Caco-2 (cell line): ENCODE results near the gene GPC5. TPM values are rescaled to one million over a fixed set of nuclear protein-coding genes. Genes with fewer than 3 reads are reported as not detected.

Experiments
- BruUV-seq: library from RNA; stranded (reverse); fragments of 400-500 nt; replicated peaks from 2 replicates; lab custom pipeline; 2021; lab: Mats Ljungman, UMichigan
- CTCF ChIA-PET: fragments of 300-600 bp; sonication (Branson Sonifier 250); formaldehyde crosslinking; loops from one replicate; lab custom pipeline; 2022; ENCODE audit warnings: antibody characterized with exemption; lab: Charles Lee
- POLR2A ChIA-PET: fragments of 300-600 bp; sonication (Branson Sonifier 250); formaldehyde crosslinking; loops from one replicate; lab custom pipeline; 2022; ENCODE audit warnings: antibody characterized with exemption; lab: Charles Lee
- DNase-seq, 2 experiments: peaks; one replicate each; pipeline versions ENCODE4 v3.0.0 to v3.0.0-alpha.2; 2020 to 2022
- H3K27me3 ChIP-seq: replicated peaks from 2 replicates; pipeline ENCODE4 v1.6.0; 2011; ENCODE audit warnings: low read length; ENCODE audit not compliant: control insufficient read depth, insufficient read depth
- H3K36me3 ChIP-seq: 2 replicates; pipeline ENCODE4 v1.5.1; 2011; ENCODE audit warnings: low read length; ENCODE audit not compliant: control insufficient read depth, insufficient read depth
- H3K4me1 ChIP-seq: fragments of 250-450 bp; sonication (Bioruptor Pico); 2 replicates; pipeline ENCODE4 v1.5.1; 2020; ENCODE audit warnings: mild to moderate bottlenecking
- H3K4me3 ChIP-seq: 2 replicates; pipeline ENCODE4 v1.5.1; 2011; ENCODE audit warnings: low read depth, mild to moderate bottlenecking, control low read depth, low read length
- H3K9me3 ChIP-seq: fragments of 250-450 bp; sonication (Bioruptor Pico); 2 replicates; pipeline ENCODE4 v1.5.1; 2020; ENCODE audit warnings: mild to moderate bottlenecking, moderate library complexity
- H3K27ac Mint-ChIP-seq: one replicate; pipeline ENCODE4 v1.8.0; 2022; ENCODE audit warnings: mixed read lengths; ENCODE audit not compliant: unreplicated experiment
- H3K27me3 Mint-ChIP-seq: one replicate; pipeline ENCODE4 v1.8.0; 2022; ENCODE audit warnings: mixed read lengths; ENCODE audit not compliant: insufficient read depth, unreplicated experiment
- H3K36me3 Mint-ChIP-seq: one replicate; pipeline ENCODE4 v1.8.0; 2022; ENCODE audit warnings: mild to moderate bottlenecking, mixed read lengths; ENCODE audit not compliant: insufficient read depth, unreplicated experiment
- H3K4me1 Mint-ChIP-seq: one replicate; pipeline ENCODE4 v1.8.0; 2022; ENCODE audit warnings: low read depth, mixed read lengths; ENCODE audit not compliant: unreplicated experiment
- H3K4me3 Mint-ChIP-seq: one replicate; pipeline ENCODE4 v1.8.0; 2022; ENCODE audit warnings: mild to moderate bottlenecking, moderate library complexity, mixed read lengths; ENCODE audit not compliant: unreplicated experiment
- H3K9me3 Mint-ChIP-seq: one replicate; pipeline ENCODE4 v1.8.0; 2022; ENCODE audit warnings: mixed read lengths; ENCODE audit not compliant: unreplicated experiment
- intact Hi-C: fragments of 100-400 bp; cut with micrococcal nuclease; formaldehyde crosslinking; loops from one replicate; pipeline ENCODE4 v1.10.0; 2022; ENCODE audit not compliant: unreplicated experiment
- total RNA-seq: library from RNA; stranded (reverse); gene quantifications from 2 replicates; pipeline ENCODE4 v1.2.3, GENCODE V29; 2022
- TF ChIP-seq, protein P1 (sequence below), 2 experiments: fragments of 200-600 bp in 1 of 2; IDR thresholded peaks; 1 replicate in 1 of 2; 2 replicates in 1 of 2; pipeline versions ENCODE4 v1.5.1 to v1.8.0; 2011 to 2022; ENCODE audit warnings: antibody characterized with exemption in 1 of 2, control low read depth in 1 of 2, inconsistent platforms in 1 of 2, low read depth in 1 of 2, low read length in 1 of 2, mild to moderate bottlenecking in 1 of 2, moderate library complexity in 1 of 2; ENCODE audit not compliant: insufficient read depth in 1 of 2, severe bottlenecking in 1 of 2, unreplicated experiment in 1 of 2

GPC5 gene
- total RNA-seq, 1 experiment from 2014 or later = 4.1 TPM

DNA sequence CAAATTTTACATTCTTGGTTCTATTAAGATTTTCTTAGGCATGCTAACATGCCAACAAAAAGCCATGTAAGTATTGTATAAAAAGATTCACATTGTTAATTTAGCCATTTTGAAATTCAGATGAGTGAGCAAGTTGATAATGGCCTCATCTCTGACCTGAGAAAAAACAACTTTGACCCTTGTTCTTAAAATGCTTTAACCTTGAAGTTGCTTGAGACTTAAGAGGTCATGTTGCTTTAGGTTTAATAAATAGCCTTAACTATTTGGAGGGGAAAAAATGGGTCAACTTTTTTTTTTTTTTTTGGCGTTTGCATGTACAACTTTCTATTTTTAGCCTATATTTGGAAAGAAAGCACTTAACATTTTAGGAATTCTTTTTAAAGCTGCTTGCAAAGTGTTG is 44.9 kb upstream of the GPC5 start:
- H3K27ac Mint-ChIP-seq = no peak overlapping the region
- H3K36me3 Mint-ChIP-seq = peaks cover 97% of the 10 kb centered on the region
- Histone ChIP-seq H3K36me3 (peaks cover 4% of the 10 kb centered on the region), H3K4me3 (no peak overlapping the region), H3K9me3 (no peaks in the 10 kb centered on the region), H3K4me1 (peaks cover 23% of the 10 kb centered on the region), H3K27me3 (no peaks in the 10 kb centered on the region)
- TF ChIP-seq, protein P1, sequence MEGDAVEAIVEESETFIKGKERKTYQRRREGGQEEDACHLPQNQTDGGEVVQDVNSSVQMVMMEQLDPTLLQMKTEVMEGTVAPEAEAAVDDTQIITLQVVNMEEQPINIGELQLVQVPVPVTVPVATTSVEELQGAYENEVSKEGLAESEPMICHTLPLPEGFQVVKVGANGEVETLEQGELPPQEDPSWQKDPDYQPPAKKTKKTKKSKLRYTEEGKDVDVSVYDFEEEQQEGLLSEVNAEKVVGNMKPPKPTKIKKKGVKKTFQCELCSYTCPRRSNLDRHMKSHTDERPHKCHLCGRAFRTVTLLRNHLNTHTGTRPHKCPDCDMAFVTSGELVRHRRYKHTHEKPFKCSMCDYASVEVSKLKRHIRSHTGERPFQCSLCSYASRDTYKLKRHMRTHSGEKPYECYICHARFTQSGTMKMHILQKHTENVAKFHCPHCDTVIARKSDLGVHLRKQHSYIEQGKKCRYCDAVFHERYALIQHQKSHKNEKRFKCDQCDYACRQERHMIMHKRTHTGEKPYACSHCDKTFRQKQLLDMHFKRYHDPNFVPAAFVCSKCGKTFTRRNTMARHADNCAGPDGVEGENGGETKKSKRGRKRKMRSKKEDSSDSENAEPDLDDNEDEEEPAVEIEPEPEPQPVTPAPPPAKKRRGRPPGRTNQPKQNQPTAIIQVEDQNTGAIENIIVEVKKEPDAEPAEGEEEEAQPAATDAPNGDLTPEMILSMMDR (IDR thresholded peaks at IDR 0.05; ENCODE audit: insufficient read depth in 1 of 2, low read depth in 1 of 2, low read length in 1 of 2, severe bottlenecking in 1 of 2, unreplicated experiment in 1 of 2) = no peak
- H3K4me1 Mint-ChIP-seq = peaks cover 12% of the 10 kb centered on the region
- no peak for DNase-seq
- no TSS peak for BruUV-seq
- no peaks in the 10 kb centered on the region for H3K9me3 Mint-ChIP-seq
- no peaks in the 10 kb centered on the region for H3K27me3 Mint-ChIP-seq
- intact Hi-C loops = no loop called here
- no peak overlapping the region for H3K4me3 Mint-ChIP-seq
- ChIA-PET POLR2A (no interaction called here), CTCF (no interaction called here)

DNA sequence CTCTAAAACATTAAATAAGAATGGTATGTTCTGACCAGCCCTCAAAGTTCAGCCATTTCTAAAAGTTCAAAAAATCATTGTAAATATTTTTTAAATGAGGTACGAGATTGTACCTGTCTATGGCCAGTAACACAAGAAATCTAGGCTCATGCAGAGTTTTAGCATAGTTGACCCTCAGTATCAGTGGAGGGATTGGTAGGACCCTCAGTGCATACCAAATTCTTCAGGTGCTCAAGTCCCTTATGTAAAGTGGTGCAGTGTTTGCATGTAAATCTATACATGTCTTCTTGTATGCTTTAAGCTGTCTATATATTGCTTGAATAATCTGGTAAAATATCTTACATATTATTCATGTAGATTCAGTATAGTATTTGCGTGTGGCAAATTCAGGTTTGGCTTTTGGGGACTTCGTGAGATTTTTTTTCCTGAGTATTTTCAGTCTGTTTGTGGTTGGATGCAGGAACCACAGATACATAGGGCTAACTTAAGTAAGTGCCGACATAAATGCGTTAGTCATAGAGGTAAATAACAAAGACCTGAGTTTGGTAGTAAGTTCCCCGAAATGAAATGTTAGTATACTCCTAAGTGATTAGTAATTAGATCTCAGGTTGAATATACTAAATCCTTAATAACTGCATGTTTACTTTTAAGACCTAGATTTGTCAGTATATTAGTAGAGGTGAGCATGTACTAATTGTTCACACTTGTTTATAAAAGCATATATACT is 43.2 kb upstream of the GPC5 start:
- Histone ChIP-seq H3K36me3 (peaks cover 4% of the 10 kb centered on the region), H3K4me1 (peaks cover 15% of the 10 kb centered on the region), H3K27me3 (no peaks in the 10 kb centered on the region), H3K4me3 (no peak overlapping the region), H3K9me3 (no peaks in the 10 kb centered on the region)
- DNase-seq = no peak
- no peaks in the 10 kb centered on the region for H3K27me3 Mint-ChIP-seq
- H3K27ac Mint-ChIP-seq = no peak overlapping the region
- peaks cover 14% of the 10 kb centered on the region for H3K4me1 Mint-ChIP-seq
- POLR2A ChIA-PET = no interaction called here
- no peak overlapping the region for H3K4me3 Mint-ChIP-seq
- TF ChIP-seq, protein P1 (IDR thresholded peaks at IDR 0.05; ENCODE audit: insufficient read depth in 1 of 2, low read depth in 1 of 2, low read length in 1 of 2, severe bottlenecking in 1 of 2, unreplicated experiment in 1 of 2) = no peak
- no TSS peak for BruUV-seq
- H3K9me3 Mint-ChIP-seq = no peaks in the 10 kb centered on the region
- intact Hi-C loops = no loop called here
- H3K36me3 Mint-ChIP-seq = peaks cover 88% of the 10 kb centered on the region
- CTCF ChIA-PET = no interaction called here

DNA sequence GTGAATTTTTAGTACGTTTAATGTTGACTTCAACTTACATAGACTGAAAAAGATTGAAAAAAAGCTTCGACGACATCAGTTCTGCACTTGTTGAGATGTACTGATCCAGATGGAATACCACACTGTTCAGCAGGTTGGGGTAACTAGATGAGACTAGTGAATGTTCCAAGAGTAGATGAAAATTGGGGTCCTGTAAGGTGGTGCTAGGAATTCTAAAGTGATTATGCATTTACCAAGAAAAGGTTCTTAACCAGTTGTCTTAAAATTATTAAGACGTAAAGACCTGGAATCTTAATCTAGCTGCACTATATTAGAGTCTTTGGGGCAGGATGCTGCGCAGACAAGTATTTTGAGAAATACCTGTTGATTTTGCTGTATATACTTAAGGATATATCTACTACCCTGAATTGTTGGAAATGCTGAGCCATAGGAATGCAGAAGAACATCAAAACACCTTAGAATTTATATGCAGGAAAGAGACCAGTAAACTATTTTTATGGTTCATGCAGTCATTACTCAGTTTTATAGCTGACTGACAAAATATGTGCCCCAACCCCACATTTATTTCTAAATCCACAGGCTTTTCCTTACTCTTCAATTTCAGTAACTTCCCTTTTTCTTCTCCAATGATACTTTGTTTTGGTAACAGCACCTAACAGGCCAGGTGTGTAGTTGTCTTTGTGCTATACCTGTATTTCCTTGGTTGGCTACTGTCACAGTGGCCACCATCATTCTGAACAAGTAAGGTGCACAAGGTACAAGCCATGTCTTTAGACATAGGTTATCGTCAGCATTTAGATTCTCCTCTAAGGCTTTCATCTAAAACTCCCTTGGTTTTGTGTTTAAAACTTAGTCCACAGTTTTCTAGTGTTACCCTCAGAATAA is 42.4 kb upstream of the GPC5 start:
- Mint-ChIP-seq H3K9me3 (no peaks in the 10 kb centered on the region), H3K4me3 (no peak overlapping the region), H3K36me3 (peaks cover 88% of the 10 kb centered on the region), H3K27me3 (no peaks in the 10 kb centered on the region), H3K4me1 (peaks cover 22% of the 10 kb centered on the region), H3K27ac (no peak overlapping the region)
- TF ChIP-seq, protein P1 (IDR thresholded peaks at IDR 0.05; ENCODE audit: insufficient read depth in 1 of 2, low read depth in 1 of 2, low read length in 1 of 2, severe bottlenecking in 1 of 2, unreplicated experiment in 1 of 2) = no peak
- BruUV-seq = no TSS peak
- Histone ChIP-seq H3K27me3 (no peaks in the 10 kb centered on the region), H3K4me1 (peaks cover 7% of the 10 kb centered on the region; the same call in 1 of the 2 replicates), H3K36me3 (peaks cover 1% of the 10 kb centered on the region; the same call in 1 of the 2 replicates), H3K4me3 (no peak overlapping the region), H3K9me3 (no peaks in the 10 kb centered on the region)
- POLR2A ChIA-PET = no interaction called here
- intact Hi-C loops = no loop called here
- CTCF ChIA-PET = no interaction called here
- DNase-seq = no peak
